Activated CD8-positive, alpha-beta T cell treated with anti-CD3 and anti-CD28 coated beads for 36 hours (primary cell): ENCODE results near the gene DOHH. TPM values are rescaled to one million over a fixed set of nuclear protein-coding genes. Genes with fewer than 3 reads are reported as not detected.
"Not testable (repeated sequence)": the region's sequence is repeated elsewhere in the genome, so short reads cannot be mapped to it uniquely, and the experiment has no call there.

Experiments
- ATAC-seq: fragments of 200-7000 bp; cut with Tn5 transposase; one replicate; pipeline ENCODE4 v1.10.0; 2021; ENCODE audit warnings: mild to moderate bottlenecking, moderate library complexity
- CTCF ChIA-PET: fragments of 350-600 bp; sonication (Branson Sonifier 250); formaldehyde crosslinking; loops from one replicate; lab custom pipeline; 2021; ENCODE audit warnings: antibody characterized with exemption; lab: Charles Lee
- POLR2A ChIA-PET: fragments of 350-600 bp; sonication (Branson Sonifier 250); formaldehyde crosslinking; loops from one replicate; lab custom pipeline; 2021; ENCODE audit warnings: antibody characterized with exemption; lab: Charles Lee
- DNase-seq: peaks from one replicate; pipeline ENCODE4 v3.0.0-alpha.2; 2020
- H3K27ac Mint-ChIP-seq: one replicate; pipeline ENCODE4 v1.8.0; 2021; ENCODE audit warnings: mild to moderate bottlenecking, mixed read lengths
- H3K27me3 Mint-ChIP-seq: one replicate; pipeline ENCODE4 v1.8.0; 2021; ENCODE audit warnings: mixed read lengths
- H3K36me3 Mint-ChIP-seq: one replicate; pipeline ENCODE4 v1.8.0; 2021; ENCODE audit warnings: low read depth, mixed read lengths
- H3K4me1 Mint-ChIP-seq: one replicate; pipeline ENCODE4 v1.8.0; 2021; ENCODE audit warnings: low read depth, mixed read lengths
- H3K4me3 Mint-ChIP-seq: one replicate; pipeline ENCODE4 v1.8.0; 2021; ENCODE audit warnings: mild to moderate bottlenecking, moderate library complexity, mixed read lengths
- H3K9me3 Mint-ChIP-seq: one replicate; pipeline ENCODE4 v1.8.0; 2021; ENCODE audit warnings: mixed read lengths
- intact Hi-C: fragments of 100-400 bp; cut with micrococcal nuclease; formaldehyde crosslinking; loops from one replicate; pipeline ENCODE4 v1.10.0; 2022
- total RNA-seq, 2 experiments: library from RNA; stranded (reverse); gene quantifications; one replicate each; pipeline ENCODE4 v1.2.3, GENCODE V29; 2021
- TF ChIP-seq, protein P1 (sequence below): fragments of 200-600 bp; IDR thresholded peaks from one replicate; pipeline ENCODE4 v1.8.0; 2022; ENCODE audit warnings: antibody characterized with exemption, mild to moderate bottlenecking

The DOHH gene
- total RNA-seq, 2 experiments from 2014 or later, result 15.7 to 17.0 TPM

- CTCF ChIA-PET, result no interaction called here
- Mint-ChIP-seq H3K27ac (no peak overlapping the region), H3K4me3 (no peak overlapping the region)
Observed at GRCh38 chr19:3455393-3455955, 45.0 kb downstream of the DOHH start.

GRCh38 chr19:3454656-3455392 lies 45.6 kb downstream of the DOHH start:
- Mint-ChIP-seq H3K9me3 (no peaks in the 10 kb centered on the region), H3K4me1 (no peaks in the 10 kb centered on the region), H3K36me3 (peaks cover 12% of the 10 kb centered on the region), H3K27ac (no peak overlapping the region), H3K27me3 (no peaks in the 10 kb centered on the region), H3K4me3 (no peak overlapping the region)
- TF ChIP-seq, protein P1, sequence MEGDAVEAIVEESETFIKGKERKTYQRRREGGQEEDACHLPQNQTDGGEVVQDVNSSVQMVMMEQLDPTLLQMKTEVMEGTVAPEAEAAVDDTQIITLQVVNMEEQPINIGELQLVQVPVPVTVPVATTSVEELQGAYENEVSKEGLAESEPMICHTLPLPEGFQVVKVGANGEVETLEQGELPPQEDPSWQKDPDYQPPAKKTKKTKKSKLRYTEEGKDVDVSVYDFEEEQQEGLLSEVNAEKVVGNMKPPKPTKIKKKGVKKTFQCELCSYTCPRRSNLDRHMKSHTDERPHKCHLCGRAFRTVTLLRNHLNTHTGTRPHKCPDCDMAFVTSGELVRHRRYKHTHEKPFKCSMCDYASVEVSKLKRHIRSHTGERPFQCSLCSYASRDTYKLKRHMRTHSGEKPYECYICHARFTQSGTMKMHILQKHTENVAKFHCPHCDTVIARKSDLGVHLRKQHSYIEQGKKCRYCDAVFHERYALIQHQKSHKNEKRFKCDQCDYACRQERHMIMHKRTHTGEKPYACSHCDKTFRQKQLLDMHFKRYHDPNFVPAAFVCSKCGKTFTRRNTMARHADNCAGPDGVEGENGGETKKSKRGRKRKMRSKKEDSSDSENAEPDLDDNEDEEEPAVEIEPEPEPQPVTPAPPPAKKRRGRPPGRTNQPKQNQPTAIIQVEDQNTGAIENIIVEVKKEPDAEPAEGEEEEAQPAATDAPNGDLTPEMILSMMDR, result no peak
- DNase-seq (no peak), ATAC-seq (no peak)
- ChIA-PET CTCF (interaction anchor here (0.8 kb wide), 1 partner anchor 150 kb away, joined by 3 read pairs; no protein-coding TSS in a partner anchor), POLR2A (no interaction called here)
- intact Hi-C loops, result no loop called here

More at GRCh38 chr19:3455393-3455955, 45.0 kb downstream of the DOHH start:
- no peaks in the 10 kb centered on the region for H3K9me3 Mint-ChIP-seq
- TF ChIP-seq, protein P1, result no peak
- POLR2A ChIA-PET, result no interaction called here
- peaks cover 13% of the 10 kb centered on the region for H3K36me3 Mint-ChIP-seq
- no peaks in the 10 kb centered on the region for H3K4me1 Mint-ChIP-seq
- no peak for ATAC-seq
- no peaks in the 10 kb centered on the region for H3K27me3 Mint-ChIP-seq
- no peak for DNase-seq
- intact Hi-C loops, result no loop called here

DNA sequence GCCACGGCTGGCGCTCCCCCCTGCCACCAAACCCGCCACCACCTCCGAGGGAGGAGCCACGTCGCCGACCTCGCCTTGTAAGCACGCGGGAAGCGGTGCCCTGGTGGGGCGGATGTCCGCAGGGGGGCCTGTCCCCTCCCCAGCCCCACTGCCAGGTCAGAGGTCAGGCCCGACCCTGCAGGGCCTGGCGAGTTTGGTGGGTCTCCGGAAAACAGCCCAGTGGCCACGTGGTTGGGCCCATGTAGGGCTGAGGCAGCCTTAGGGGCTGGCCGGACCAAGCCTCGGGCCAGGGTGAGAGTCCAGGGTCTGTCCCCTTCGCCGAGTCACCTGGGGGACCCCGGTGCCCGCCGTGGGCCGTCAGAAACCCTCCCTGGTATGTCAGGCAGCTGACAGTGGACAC lies 46.6 kb downstream of the DOHH start:
- intact Hi-C loops, result no loop called here
- ATAC-seq (no peak), DNase-seq (no peak)
- Mint-ChIP-seq H3K27ac (no peak overlapping the region), H3K4me1 (no peaks in the 10 kb centered on the region), H3K36me3 (peaks cover 12% of the 10 kb centered on the region), H3K27me3 (no peaks in the 10 kb centered on the region), H3K4me3 (no peak overlapping the region), H3K9me3 (no peaks in the 10 kb centered on the region)
- POLR2A ChIA-PET, result interaction anchor here (0.6 kb wide), 1 partner anchor 208 kb away, joined by 3 read pairs; no protein-coding TSS in a partner anchor
- CTCF ChIA-PET, result no interaction called here
- TF ChIP-seq, protein P1, result no peak

DNA sequence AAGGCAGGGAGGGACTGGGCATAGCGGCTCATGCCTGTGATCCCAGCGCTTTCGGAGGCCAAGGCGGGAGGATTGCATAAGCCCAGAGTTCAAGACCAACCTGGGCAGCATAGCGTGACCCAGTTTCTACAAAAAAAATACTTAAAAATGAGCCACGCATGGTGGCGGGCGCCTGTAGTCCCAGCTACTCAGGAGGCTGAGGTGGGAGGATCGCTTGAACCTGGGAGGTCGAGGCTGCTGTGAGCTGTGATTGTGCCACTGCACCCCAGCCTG lies 47.6 kb downstream of the DOHH start:
- H3K4me1 Mint-ChIP-seq, POLR2A ChIA-PET, H3K27ac Mint-ChIP-seq, ATAC-seq, H3K9me3 Mint-ChIP-seq, DNase-seq, H3K4me3 Mint-ChIP-seq, intact Hi-C loops, CTCF ChIA-PET, H3K27me3 Mint-ChIP-seq: not testable (repeated sequence)
- H3K36me3 Mint-ChIP-seq, result peaks cover 12% of the 10 kb centered on the region

GRCh38 chr19:3452171-3452941 lies 48.1 kb downstream of the DOHH start:
- intact Hi-C loops, result no loop called here
- ChIA-PET CTCF (no interaction called here), POLR2A (no interaction called here)
- Mint-ChIP-seq H3K4me3 (no peak overlapping the region), H3K27ac (no peak overlapping the region), H3K36me3 (peaks cover 12% of the 10 kb centered on the region), H3K4me1 (no peaks in the 10 kb centered on the region), H3K27me3 (no peaks in the 10 kb centered on the region), H3K9me3 (no peaks in the 10 kb centered on the region)
- no peak for ATAC-seq
- no peak for DNase-seq
- TF ChIP-seq, protein P1, result no peak
